Breast epithelium (tissue), 3 donors: ENCODE results near the gene CIPC.

Experiments used
- CTCF ChIP-seq, 3 donors: fragments of 450-650 bp; IDR thresholded peaks; one replicate each; pipeline ENCODE4 v1.5.1; 2016 to 2017; ENCODE audit warnings: antibody characterized with exemption in 3 of 3, mild to moderate bottlenecking in 3 of 3, moderate library complexity in 3 of 3
- POLR2AphosphoS5 ChIP-seq, 3 donors: sonication (generic); formaldehyde crosslinking; IDR thresholded peaks; one replicate each; pipeline ENCODE4 v1.6.1; 2017; ENCODE audit warnings: antibody characterized with exemption in 3 of 3

- TF ChIP-seq CTCF (IDR thresholded peaks at IDR 0.05) (no peak), POLR2AphosphoS5 (IDR thresholded peaks at IDR 0.05) (no peak)
These were observed 11.9 kb upstream of the CIPC start for GRCh38 chr14:77086017-77086727.
